GF-D8 (cell line): Measurements from ENCODE around the gene TEKT3.

Source experiments
- DNase-seq: peaks from one replicate; lab custom pipeline; 2025; lab: John Stamatoyannopoulos, UW

TEKT3 gene

DNA sequence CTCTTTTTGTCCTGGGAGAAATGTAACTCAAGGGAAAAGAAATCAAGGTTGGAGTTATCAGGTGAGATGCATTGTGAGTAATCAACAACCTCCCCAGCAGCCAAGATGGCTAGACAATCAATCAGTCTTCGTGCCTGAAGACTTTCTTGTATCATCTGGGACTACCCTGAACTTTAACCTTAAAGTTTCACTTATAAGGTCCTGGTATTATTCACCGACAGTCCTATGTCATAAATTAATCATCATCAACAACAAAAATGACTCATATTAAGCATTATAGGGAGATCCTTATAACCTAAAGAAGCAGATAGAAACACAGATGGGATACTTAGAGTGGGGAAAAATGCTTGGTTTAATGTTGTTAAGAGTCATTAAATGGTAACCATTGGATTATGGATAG is 7.7 kb upstream of the TEKT3 start:
- DNase-seq: no peak

DNA sequence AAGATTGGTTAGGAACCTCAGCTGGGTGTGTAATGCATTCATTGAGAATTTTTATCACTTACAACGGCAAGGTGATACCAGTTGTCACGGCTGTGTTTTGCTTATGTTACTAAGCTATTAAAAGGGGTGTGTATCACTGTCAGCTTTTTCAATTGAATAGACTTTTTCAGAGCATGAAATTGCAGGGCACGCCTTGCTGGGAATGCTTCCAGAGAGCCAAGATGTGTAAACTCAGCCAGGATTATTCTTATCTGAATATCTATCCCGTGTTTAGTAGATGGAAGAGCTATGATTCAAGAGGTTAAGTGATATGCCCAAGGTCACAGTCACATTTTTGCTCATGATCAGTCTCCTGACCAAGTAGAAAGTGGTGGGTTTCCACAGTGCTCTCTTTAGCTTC is 6.6 kb upstream of the TEKT3 start:
- DNase-seq: no peak

DNA sequence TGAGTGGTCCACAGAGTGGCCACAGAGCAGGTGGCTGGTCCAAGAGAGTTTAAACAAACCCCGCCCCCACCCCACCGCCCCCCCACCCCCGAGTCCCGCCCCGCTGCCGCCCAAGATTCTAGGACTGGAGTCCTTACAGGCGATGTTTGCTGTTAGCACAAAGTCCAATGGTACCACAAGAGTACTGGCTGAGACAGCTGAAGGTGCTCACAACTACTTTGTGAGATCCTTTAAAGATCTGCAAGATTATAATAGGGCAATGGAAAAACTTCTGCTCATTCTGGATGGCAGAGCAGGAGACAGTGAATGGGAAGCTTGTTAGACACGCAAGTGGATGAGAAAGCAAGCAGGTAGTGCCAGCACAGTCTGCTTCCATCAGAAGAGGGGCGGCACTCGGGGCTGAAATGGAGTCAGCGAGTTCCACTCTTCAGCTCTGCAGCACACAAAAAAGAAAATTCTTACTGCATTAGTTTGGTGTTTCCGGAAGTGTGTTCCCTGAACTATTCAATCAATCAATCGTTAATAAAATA is 4.7 kb upstream of the TEKT3 start:
- DNase-seq: no peak

DNA sequence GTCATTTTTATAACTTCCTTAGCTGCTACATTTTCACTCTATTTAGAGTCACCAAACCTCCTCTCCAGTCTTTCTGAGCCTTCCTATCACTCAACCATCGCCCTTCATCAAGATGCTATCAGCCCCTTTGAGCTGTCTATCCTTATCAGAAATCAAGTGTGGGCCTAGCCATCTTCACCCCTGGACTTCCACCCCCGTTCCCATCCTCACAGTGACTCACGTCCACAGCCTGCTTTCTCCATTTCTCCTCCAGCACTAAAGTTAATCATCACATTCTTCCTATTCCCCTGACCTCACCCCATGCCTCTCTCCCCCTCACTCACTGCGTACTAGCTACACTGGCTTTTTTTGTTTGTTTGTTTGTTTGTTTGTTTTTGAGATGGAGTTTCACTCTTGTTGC is 2.4 kb upstream of the TEKT3 start:
- no peak for DNase-seq

DNA sequence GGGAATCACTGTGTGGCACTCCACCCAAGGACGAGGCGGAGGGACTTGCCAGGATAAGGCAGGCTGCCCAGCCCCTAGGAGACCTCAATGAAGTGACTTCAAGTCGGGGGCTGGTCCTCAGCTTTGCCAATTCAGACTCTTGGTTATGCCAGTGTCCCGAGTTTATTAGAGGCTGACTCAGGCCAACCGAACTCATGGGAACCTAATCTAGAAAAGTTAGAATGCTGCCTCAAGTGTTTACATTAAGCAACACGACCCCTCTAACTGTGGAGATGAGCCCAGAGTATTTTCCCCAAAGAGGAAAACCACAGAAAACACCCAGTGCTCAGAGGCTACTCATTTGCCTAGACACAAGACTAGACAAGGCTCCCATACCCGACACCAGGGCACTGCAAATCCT is 1.1 kb upstream of the TEKT3 start:
- no peak for DNase-seq

DNA sequence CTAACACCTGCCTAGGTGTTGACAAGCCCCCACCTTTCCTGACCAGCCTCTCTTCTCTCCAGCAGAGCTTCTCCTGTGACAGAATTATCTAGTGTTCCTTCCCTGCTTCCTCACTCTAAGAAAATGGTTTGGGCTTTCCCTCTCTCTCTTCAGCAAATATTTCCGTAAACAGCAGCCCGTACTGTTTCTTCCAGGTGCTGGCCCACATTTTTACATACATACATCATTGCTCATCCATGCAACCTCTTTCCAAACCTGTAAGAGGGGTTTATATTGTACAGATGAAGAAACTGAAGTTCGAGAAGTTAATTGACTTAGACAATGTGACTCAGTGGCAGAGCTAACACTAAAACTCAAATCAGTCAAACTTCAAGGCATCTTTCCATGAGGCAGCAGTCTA is 569 bp upstream of the TEKT3 start:
- DNase-seq: no peak

DNA sequence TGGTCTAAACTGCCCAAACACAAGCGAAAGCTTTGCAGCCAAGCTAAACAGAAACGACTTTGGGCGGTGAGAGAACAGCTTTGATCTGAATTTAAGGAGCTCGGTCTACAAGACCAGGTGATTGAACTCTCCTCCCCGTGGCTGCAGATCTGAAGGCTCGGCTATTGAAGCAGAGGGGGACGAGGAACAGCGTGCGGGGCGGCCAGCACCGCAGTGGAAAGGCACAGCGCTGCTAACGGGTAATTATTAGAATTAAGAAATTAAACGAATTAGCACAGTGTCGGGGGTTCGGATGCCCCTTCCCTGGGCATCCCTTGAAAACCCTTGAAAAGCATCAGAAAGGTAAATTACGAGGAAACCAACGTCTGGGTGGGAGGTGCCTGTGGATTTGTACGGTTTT is 431 bp downstream of the TEKT3 start:
- no peak for DNase-seq

DNA sequence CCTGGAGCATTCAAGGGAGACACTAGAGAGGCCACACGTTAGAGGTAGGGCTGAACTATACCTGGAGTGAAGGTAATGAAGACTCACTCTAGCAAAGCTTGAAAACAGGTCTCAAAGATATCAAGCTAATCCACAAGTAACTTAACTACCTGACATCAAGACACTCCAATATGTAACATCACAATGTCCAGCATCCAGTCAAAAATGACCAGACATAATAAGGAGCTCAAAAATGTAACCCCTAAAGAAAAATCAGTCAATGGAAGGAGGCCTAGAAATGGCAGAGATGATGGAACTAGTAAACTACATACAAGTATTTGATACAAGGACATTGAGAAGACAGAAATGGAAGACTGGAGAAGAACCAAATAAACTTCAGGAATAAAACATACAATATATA is 6.0 kb downstream of the TEKT3 start:
- no peak for DNase-seq

DNA sequence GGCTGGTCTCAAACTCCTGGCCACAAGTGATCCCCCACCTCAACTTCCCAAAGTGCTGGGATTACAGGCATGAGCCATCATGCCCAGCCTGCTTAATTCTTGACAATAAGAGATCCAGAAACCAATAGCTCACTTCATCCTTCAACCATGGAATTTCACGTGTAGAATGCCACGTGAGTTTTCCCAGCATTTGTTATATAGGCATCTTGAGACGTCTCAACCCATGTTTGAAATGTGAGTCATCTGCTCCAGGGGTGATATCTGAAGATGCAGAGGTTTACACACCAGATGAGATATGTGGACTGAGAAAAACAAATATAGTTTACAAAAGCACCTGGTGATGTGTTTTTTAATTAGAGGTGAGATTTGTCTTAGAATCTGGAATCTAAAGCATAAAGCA is 7.1 kb downstream of the TEKT3 start:
- no peak for DNase-seq

DNA sequence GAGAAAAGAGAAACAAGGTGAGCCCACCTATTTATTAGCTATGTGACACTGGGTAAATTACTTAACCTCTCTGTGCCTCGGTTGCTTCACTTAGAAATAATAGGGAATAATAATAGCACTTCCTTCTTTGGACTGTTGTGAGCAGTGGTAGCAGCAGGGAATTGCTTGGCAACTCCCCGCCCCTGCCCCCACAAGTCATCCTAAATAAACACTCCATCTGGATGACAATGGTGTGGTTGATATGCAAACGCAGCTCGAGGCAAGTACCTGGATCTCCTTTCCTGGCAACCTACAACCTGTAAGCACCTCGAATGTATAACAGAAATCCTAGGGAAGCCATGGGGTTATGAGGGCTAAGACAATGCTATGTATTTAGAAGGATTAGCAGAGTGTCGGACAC is 9.1 kb downstream of the TEKT3 start:
- DNase-seq: no peak

DNA sequence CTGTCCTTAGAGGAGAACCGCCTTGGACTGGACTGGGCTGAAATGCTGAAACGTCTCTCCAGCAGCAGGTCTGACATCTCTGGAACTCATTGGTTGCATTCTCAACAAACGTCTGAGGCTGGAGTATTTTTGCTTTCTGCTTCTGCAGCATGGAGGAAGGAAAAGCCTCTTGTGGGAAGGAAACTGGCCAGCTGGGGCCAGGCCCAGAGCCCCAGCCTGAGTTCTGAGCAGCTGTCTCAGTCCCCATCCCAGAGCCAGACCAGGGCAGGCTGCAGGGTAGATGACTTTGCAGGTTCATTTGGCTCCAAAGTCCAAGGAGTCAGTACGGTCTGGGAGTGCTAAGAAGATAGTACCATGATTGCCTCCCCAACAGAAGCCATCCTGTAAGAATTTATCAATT is 18.3 kb downstream of the TEKT3 start:
- DNase-seq: no peak

DNA sequence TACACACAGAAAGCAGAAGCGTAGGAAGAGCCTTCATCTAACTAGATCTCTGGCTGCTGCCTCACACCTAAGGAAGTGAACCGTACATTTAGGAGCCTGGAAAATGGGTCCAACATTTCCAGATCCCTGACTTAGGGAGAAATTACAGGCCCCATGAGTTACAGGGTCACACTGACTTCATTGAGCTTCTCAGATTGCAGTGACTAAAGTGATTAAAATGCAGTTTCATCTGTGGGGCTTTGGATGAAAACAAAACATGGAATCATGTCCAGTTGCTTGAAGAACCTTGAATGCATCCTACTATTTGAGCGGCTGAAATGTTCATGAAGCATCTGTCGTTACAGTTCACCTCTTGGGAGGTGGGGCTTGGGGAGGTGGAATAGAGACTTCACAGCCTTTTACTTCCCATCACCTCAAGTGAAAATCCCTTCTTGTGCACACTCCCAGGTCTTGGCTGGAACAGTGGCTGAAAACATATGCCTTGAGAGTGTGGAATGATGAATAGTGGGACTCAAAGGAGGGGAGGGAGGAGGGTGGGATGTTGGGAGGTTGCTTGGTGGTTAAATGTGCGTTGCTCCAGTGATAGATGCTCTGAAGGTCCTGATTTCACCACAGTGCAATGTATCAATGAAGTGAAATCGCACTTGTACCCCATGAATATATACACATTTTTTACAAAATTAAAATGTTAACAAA is 19.7 kb downstream of the TEKT3 start:
- no peak for DNase-seq

DNA sequence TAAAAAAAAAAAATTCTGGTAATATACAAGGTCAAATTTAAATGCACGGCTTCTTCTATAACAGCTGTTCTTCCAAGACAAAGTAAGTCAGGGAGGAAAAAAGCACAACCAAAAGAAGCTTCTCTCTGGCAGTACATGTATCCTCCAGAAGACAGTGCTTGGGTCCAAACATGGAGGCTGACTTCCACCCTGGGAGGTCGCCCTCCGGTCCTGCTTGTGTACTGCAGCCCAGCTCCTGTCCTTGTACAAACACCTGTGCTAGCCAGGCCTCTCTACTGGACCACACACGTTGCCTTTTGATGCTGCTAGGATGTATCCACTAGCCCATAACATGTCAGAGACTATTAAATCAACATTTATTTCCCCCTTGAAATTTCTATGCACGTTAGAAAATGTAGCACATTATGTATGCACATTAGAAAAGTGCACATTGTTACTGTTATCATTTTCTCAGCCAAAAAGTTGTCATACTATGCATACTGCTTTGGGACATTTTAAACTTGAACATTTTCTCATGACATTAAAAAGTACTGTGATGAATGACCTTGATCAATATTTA is 21.9 kb downstream of the TEKT3 start:
- no peak for DNase-seq

DNA sequence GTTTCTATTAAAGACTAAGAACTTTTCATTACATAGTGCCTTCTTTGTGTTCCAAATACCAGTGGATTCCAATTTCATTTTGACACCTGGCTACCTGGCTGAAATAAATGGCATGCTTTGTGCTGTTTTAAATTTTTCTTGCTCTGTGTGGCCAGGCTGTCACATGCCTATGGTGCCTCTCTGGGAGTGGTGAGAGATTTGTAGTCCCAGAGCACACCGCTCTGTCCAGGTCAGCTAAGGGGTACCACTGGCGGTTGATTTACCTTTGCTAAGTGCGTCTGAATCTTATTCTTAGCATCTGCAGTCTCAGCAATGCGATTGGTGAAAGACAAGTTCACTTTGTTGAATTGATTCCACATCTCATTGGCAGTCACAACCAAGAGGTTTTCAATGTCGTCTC is 29.4 kb downstream of the TEKT3 start:
- DNase-seq: no peak

DNA sequence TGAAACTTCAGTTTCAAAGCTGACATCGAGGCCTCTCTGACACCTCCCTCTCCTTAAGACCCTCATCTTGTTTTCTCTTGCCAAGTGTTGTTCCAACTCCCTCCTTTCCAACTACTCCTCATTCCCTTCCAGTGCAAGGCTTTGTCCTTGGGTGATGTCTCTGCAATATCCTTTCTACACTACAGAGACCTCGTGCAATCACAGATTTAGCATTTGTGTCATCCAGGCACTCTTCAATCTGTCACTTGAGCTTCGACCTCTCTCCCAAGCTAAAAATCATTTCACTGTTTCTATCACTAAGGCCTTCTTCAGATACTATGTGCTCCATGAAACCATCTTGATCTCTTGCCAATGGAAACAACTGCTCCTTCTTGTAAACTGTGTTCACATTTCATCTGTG is 31.6 kb downstream of the TEKT3 start:
- DNase-seq: no peak

DNA sequence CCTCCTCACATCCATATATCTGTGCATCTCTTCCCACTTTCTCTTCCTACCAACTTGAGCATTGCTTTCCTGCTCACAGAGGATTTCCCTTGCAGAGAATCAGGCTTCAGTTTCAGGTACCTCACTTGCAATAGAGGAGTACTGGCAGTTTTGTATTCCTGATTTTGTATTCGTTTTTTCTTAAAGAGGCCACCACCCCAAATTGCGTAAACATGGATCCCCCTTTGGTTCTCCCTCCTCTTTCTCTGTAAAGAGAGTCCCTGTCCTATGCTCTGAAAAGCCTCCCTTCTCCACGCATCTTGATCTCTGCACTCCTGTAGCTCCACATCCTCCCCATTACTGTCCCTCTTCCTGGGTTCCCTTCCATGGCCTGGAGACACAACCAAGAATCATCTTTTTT is 32.2 kb downstream of the TEKT3 start:
- DNase-seq: no peak

DNA sequence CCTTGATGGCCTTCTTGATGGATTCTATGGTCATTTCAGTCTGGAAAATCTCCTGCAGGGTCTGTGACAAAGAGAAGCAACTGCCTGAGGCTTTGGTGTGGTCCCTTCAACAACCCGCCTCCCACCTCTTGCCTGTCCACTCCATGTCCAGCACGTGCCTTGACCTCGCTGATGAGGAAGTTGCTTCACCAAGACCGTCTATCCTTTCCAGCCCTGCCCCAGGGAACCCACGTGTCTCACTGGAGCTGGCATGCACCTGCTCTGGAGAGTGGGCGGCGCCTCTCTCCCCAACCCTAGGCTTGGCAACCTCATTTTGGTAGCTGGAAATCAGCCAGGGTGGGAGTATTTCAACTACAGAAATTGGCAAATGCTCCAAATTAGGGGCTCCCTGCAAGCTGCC is 32.6 kb downstream of the TEKT3 start:
- no peak for DNase-seq

DNA sequence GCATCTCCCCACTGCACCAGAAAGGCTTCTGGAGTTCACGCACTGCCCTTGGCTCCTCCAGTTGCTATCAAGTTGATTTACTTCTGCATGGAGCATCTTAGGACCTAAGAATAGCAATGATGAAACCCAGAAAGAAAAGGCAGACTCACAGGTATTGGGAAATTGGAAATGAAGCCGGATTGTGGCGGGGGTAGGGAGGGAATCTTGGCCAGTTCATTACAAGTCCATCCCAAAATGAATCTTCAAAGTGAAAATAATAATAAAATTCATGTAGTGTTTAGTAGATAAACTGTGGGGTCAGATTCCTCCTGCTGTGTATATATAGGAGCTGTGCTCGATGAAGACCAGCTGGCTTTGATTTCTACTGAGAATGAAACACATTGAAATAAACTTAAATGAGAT is 33.7 kb downstream of the TEKT3 start:
- no peak for DNase-seq

DNA sequence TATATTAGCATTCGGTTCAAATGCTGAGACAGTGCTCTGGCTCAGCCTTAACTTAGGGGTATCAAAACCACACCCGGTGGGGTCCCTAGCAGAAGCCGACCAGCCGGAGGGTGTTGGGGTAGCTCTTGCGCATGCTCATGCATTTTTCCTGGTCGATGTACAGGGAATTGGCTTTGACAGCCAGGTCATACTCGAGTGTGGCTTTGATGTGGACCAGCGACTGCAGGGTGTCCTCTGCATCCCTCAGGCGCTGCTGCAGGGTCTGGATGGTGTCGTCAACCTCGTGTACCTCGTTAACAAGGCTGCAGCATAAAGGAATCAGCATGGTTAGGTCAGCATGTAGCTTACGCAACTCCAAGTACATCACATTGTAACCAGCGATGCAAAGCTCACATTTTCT is 37.5 kb downstream of the TEKT3 start:
- DNase-seq: no peak

DNA sequence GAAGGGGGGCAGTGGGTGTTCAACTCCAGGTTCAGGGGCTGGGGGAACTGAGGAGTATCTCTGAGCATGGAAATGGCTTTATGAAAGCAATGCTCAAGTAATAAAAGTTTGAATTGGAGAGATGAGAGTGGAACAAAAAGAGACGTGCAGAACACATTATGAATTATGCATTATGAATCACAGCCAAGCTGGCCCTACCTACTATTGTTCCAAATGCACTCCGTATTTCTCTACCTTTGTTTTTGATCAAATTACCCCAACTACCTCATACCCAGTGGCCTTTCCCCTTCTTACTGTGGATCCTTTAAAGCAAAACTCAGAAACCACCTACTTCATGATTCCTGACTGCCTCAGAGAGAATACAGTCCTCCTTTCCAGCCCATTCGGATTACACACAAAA is 38.1 kb downstream of the TEKT3 start:
- DNase-seq: no peak

DNA sequence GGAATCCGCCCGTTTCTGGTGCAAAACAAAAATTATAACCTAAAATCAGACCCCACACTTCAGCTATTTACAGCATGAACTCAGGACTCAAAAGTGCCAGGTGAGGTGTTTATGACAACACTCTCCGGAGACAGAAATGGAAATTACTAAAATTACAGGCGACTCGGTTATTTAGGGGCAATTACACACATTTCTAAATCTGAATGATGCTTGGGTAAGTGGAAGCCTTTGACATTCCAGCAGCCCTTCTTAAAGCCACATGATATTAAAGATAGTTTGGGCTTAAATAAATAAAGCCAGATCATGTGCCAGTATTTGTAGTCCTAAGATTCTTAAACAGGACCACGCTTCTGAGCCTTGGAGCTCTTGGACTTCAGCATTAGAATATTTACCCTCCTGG is 39.6 kb downstream of the TEKT3 start:
- no peak for DNase-seq

DNA sequence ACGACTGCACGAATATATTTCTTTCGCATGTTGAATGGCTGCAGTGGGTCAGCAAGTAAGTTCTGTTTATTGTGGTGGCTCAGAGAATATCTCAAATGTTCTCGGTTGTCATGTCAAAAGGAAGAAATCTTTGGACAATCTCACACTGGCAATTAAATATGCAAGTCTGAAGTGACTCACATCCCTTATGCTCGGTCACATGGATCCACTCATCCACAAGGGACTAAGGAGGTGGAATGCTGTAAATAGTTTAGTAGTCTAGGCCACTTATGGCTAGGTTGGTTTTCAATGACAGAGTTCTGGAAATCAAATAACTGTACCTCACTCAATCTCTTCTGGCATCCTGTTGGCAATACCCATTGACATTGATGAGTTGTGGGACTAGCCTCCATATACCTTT is 43.2 kb downstream of the TEKT3 start:
- DNase-seq: no peak

DNA sequence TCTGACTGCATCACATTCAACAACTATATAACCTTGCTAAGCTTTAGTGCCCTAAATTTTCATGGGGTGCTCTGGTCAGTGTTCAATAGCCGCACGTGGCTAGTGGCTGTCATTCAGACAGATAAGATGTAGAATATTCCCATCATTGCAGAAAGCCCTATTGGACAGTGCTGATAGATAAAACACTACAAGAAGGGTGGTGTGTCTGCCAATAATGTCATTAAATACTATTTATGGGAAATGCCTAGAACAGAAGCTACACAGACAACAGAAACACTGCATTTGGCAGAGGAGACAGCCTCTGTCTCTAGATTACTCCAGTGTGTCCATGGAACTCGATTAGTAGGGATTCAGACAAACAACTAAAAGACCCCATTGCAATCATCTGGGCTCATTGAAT is 47.8 kb downstream of the TEKT3 start:
- no peak for DNase-seq

DNA sequence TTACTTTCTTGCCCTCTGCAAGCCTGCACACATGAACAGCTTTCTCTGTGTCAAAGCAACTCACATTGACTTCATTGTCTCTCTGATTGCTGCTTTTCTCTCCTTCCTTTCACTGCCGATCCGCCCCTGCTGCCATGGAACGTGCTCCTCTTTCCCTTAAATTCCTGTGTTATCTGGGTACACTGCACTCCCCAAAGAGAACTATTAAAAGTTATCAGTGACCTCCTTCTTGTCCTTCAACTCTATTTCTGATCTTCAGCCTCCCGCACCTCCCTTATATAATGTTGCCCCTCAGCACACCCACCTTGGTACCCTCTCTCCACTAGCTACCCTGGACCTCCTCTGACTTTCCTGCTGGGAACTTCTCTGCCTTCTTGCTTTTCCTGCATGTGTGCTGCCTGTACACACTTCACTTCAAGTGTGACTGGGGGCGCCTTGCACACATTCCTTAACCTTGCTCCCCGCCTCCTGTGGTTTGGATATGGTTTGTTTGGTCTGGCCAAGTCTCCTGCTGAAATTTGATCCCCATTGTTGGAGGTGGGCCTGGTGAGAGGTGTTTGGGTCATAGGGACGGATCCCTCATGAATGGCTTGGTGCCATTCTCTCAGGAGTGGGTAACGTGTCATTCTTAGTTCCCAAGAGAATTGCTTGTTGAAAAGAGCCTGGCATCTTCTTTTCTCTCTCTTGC is 49.6 kb downstream of the TEKT3 start:
- DNase-seq: no peak
